AG09309 (cell line): ENCODE measurements around the gene HMOX1.
A peak's percentile ranks its signal among the peaks of the same experiment; 100 is the strongest.

Source experiments
- DNase-seq: peaks from one replicate; pipeline ENCODE4 v3.0.0-alpha.2; 2010; ENCODE audit warnings: low read depth
- H3K4me3 ChIP-seq: 2 replicates; pipeline ENCODE4 v1.5.1; 2011; ENCODE audit warnings: mild to moderate bottlenecking, low read depth, low read length, moderate library complexity; ENCODE audit not compliant: control insufficient read depth
- TF ChIP-seq, protein P1 (sequence below): IDR thresholded peaks from 2 replicates; pipeline ENCODE4 v1.5.1; 2011; ENCODE audit warnings: mild to moderate bottlenecking, low read depth, low read length, inconsistent platforms; ENCODE audit not compliant: insufficient read depth, control insufficient read depth; ENCODE audit errors: missing control alignments

Gene HMOX1

DNA sequence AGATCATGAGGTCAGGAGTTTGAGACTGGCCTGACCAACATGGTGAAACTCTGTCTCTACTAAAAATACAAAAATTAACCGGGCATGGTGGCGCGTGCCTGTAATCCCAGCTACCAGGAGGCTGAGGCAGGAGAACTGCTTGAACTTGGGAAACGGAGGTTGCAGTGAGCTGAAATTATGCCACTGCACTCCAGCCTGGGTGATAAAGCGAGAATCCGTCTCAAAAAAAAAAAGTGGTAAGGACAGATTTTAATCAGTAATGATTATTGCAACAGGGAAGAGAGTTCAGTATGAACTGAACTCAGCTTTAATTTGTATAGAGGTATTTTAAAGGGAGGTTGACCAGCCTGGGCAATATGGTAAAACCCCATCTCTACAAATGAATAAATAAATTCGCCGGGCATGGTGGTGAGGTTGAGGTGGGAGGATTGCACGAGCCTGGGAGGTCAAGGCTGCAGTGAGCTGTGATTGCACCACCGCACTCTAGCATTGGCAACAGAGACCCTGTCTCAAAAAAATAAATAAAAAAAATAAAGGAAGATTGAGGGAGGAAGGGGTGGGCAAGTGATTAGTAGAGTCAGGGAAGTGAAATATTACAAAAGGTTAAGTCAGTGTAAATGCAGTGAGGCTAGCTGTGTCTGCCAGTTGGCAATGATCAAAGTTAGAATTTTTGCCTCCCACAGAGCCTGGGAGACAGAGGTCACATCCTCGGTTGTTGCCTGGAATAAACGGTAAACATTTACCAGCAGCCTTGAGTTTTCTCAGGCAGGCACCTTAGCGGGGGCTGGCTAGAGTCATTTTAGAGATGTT, 16.4 kb downstream of the HMOX1 start:
- TF ChIP-seq, protein P1, sequence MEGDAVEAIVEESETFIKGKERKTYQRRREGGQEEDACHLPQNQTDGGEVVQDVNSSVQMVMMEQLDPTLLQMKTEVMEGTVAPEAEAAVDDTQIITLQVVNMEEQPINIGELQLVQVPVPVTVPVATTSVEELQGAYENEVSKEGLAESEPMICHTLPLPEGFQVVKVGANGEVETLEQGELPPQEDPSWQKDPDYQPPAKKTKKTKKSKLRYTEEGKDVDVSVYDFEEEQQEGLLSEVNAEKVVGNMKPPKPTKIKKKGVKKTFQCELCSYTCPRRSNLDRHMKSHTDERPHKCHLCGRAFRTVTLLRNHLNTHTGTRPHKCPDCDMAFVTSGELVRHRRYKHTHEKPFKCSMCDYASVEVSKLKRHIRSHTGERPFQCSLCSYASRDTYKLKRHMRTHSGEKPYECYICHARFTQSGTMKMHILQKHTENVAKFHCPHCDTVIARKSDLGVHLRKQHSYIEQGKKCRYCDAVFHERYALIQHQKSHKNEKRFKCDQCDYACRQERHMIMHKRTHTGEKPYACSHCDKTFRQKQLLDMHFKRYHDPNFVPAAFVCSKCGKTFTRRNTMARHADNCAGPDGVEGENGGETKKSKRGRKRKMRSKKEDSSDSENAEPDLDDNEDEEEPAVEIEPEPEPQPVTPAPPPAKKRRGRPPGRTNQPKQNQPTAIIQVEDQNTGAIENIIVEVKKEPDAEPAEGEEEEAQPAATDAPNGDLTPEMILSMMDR: no peak
- DNase-seq: no peak

DNA sequence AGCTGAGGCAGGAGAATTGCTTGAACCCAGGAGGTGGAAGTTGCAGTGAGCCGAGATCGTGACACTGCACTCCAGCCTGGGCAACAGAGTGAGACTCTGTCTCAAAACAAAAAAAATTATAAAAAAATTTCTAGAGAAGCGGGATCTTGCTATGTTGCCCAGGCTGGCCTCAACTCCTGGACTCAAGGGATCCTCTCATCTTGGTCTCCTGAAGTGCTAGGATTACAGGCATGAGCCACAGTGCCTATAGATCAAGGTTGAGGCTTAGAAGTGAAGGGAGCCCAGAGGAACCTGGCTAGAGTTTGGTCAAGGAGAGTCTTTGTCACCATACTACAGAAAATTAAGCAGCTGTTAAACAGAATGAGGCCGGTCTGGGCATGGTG, 17.7 kb downstream of the HMOX1 start:
- TF ChIP-seq, protein P1: no peak
- H3K4me3 ChIP-seq: no peak overlapping the region
- DNase-seq: no peak

More for the DNA sequence above, 16.4 kb downstream of the HMOX1 start:
- H3K4me3 ChIP-seq: no peak overlapping the region

DNA sequence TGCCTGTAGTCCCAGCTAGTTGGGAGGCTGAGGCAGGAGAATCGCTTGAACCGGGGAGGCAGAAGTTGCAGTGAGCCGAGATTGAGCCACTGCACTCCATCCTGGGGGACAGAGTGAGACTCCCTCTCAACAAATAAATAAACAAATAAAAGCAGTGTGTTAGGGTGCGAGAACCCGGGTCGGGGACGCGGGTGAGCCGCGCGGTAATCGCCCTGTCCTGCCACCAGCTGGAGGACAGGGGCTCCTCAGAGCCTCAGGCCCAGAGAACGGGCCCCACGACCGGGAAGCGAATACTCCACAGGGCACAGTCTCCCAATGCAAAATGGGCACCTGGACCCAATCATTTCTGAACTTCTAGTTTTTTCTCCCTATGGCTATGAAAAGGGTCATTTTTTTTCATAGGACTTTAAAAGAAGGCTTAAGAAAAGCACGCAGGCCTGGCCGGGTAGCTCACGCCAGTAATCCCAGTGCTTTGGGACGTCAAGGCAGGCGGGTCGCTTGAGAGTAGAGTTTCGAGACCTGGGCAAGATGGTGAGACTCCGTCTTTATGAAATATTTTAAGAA, 18.3 kb downstream of the HMOX1 start:
- TF ChIP-seq, protein P1: no peak
- no peak for DNase-seq
- H3K4me3 ChIP-seq: peak overlapping the region; percentile 94

DNA sequence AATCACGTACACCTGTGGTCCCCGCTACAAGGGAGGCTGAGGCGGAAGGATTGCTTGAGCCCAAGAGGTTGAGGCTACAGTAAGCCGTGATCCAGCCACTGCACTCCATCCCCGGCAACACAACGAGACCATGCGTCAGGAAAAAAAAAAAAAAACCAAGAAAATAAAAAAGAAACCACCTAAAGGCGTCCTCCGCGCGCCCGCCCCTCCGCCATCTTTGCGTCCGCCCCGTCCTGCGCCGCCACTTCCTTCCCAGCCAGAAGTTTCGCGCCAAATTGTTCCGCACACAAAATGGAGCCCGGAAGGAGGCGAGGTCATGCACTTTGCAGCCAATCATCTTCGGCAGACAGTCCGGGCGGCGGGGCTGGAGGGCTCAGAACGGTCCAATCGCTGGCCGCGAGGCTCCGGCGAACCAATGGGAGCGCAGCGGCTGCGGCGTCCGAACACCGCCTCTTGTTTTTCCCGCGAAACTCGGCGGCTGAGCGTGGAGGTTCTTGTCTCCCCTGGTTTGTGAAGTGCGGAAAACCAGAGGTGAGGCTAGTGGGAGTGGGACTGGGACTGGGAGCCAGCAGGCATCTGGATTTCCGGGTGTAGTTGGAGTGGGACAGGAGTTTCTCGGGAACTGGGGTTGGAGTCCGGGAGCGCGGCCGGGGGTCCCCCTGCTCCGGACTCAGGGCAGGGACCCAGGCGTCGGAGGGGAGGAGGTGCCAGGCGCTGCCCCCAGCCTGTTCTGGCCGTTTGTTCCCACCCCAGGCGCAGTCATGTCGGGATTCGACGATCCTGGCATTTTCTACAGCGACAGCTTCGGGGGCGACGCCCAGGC, 19.0 kb downstream of the HMOX1 start, which contains the start of gene MCM5:
MCM5 (plus strand) TSS at position 463 of the 823 bp plus-strand sequence; CDS start at position 762, 299 bp downstream.
- H3K4me3 ChIP-seq: peak within 1 kb of the TSS; percentile 94
- DNase-seq: peak; percentile 83
- TF ChIP-seq, protein P1: no peak

DNA sequence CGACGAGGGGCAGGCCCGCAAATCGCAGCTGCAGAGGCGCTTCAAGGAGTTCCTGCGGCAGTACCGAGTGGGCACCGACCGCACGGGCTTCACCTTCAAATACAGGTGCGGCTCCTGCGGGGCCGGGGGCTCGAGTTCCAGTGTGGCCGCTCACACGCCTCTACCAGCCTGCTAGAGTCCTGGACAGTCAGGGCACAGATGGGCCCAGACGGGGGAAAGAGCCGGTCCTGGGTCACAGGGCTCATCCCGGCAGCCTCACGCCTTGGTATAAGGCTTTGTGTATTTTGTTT, 19.6 kb downstream of the HMOX1 start:
- TF ChIP-seq, protein P1: no peak
- DNase-seq: no peak
- peak overlapping the region; percentile 94 for H3K4me3 ChIP-seq

DNA sequence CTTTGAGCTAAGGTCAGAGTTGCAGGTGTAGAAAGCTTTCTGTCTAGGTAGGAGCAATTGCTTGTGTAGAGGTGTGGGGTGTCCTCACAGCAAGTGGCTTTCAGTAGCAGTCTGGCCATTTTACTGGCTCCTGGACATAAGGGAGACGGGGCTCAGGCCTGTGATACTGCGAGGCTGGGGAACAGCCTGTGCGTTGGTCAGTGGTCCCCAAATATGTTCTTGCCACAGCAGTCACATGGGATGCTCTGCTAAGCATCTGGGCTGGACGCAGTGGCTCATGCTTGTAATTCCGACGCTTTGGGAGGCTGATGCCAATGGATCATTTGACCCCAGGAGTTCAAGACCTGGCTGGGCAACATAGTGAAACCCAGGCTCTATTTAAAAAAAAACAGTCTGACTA, 21.0 kb downstream of the HMOX1 start:
- DNase-seq: no peak
- TF ChIP-seq, protein P1: no peak
- H3K4me3 ChIP-seq: no peak overlapping the region
